Tibial nerve (tissue), 4 donors: ENCODE results near the gene VIP.

Experiments used
- EP300 ChIP-seq, 2 donors: sonication (generic); formaldehyde crosslinking; IDR thresholded peaks; one replicate each; pipeline ENCODE4 v1.6.1; 2017; ENCODE audit warnings: antibody characterized with exemption in 2 of 2, mild to moderate bottlenecking in 1 of 2
- POLR2A ChIP-seq, 2 donors: fragments of 450-650 bp; IDR thresholded peaks; one replicate each; pipeline ENCODE4 v1.6.1; 2017; ENCODE audit warnings: antibody characterized with exemption in 2 of 2, mild to moderate bottlenecking in 2 of 2, moderate library complexity in 2 of 2
- TF ChIP-seq, protein P1 (sequence below), 5 experiments: fragments of 200-600 bp in 3 of 5; fragments of 450-650 bp in 2 of 5; sonication (generic) in 3 of 5; IDR thresholded peaks; one replicate each; pipeline ENCODE4 v1.5.1; 2016 to 2019; ENCODE audit warnings: antibody characterized with exemption in 5 of 5, mild to moderate bottlenecking in 3 of 5, moderate library complexity in 2 of 5

DNA sequence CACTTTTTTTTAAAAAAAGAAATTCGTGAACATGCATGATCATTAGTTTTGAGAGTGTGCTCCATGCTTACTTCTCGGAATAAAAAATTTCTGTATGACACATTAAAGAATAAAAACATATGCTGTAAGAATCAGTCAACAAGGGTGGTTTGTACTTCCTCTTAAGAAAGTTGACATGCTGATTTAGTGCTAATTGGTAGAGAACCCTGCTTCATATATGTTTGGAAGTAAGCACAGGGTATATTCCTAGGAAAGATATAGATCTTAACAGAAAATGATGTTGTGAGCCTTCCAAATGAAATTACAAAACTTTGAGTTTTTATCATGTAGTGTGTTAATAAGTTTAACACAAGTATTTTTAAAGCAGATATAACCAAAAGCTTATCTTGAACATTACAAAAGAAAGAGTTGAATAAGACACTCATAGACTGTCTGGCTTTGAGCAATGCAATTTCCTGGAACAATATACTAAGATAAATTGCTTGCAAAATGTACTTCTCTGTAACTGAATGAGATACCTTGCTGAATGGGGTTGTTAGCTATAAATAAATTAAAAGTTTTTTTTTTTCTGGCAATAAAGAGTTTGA, 13.8 kb upstream of the VIP start:
- TF ChIP-seq, protein P1, sequence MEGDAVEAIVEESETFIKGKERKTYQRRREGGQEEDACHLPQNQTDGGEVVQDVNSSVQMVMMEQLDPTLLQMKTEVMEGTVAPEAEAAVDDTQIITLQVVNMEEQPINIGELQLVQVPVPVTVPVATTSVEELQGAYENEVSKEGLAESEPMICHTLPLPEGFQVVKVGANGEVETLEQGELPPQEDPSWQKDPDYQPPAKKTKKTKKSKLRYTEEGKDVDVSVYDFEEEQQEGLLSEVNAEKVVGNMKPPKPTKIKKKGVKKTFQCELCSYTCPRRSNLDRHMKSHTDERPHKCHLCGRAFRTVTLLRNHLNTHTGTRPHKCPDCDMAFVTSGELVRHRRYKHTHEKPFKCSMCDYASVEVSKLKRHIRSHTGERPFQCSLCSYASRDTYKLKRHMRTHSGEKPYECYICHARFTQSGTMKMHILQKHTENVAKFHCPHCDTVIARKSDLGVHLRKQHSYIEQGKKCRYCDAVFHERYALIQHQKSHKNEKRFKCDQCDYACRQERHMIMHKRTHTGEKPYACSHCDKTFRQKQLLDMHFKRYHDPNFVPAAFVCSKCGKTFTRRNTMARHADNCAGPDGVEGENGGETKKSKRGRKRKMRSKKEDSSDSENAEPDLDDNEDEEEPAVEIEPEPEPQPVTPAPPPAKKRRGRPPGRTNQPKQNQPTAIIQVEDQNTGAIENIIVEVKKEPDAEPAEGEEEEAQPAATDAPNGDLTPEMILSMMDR (IDR thresholded peaks at IDR 0.05): no peak
- TF ChIP-seq EP300 (IDR thresholded peaks at IDR 0.05) (no peak), POLR2A (IDR thresholded peaks at IDR 0.05) (no peak)
